Activated CD4-positive, CD25-positive, alpha-beta regulatory T cell (primary cell): ENCODE measurements around the gene PITPNB.

Source experiments
- DNase-seq, 4 experiments: peaks; one replicate each; lab custom pipeline; 2025; lab: John Stamatoyannopoulos, UW

PITPNB gene

DNA sequence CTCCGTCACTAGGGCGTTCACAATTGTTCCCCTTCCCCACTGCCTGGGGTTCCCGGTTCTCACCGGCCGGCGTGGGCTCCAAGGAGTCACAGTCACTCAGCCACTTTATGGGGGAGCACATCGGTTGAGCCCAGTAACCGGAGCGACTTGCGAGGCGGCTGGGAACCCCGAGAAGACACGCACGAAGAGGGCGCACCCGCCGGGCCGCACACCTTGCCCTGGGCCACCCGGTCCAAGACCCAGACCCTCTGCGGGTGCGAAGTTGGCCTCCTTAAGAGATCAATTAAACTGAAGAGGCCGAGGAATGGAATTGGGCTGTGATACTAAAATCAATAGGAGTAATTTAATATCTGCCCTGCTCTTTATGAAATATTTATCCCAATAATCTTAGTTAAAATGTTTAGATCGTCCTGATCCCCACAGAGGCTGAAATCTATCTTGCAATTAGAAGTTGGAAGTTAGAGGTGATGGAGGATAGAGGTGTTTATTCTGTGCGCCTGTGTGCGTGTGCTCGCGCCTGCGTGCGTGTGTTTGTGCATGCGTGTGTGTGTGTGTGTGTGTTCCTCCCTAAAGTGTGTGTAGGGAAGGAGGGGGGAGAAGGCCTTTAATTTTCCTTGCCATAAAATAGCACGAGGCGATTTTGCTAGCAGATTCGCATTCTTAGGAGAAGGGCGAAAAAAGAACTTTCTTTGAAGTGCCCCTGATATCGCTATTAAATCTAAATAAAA, 116.5 kb downstream of the PITPNB start:
- DNase-seq = no peak
